DND-41 (cell line): ENCODE measurements around the gene KLRD1.
"Not testable (repeated sequence)": the region's sequence is repeated elsewhere in the genome, so short reads cannot be mapped to it uniquely, and the experiment has no call there.

Source experiments
- ATAC-seq: fragments of 200-7000 bp; cut with Tn5 transposase; 3 replicates; pipeline ENCODE4 v1.9.1; 2021; ENCODE audit warnings: low read depth; ENCODE audit not compliant: insufficient read depth
- DNase-seq: peaks from one replicate; pipeline ENCODE4 v3.0.0-alpha.2; 2020
- H2AFZ ChIP-seq: 2 replicates; pipeline ENCODE4 v1.6.0; 2012; ENCODE audit warnings: low read depth, low read length
- H3K27ac ChIP-seq: 2 replicates; pipeline ENCODE4 v1.5.1; 2012; ENCODE audit warnings: low read length, inconsistent platforms
- H3K27me3 ChIP-seq: fragments of 200-600 bp; sonication (generic); 2 replicates; pipeline ENCODE4 v1.6.0; 2012; ENCODE audit warnings: low read length, mild to moderate bottlenecking, inconsistent platforms; ENCODE audit not compliant: insufficient read depth, poor library complexity
- H3K36me3 ChIP-seq: 2 replicates; pipeline ENCODE4 v1.5.1; 2012; ENCODE audit warnings: low read length, inconsistent platforms; ENCODE audit not compliant: insufficient read depth
- H3K4me1 ChIP-seq: 2 replicates; pipeline ENCODE4 v1.5.1; 2012; ENCODE audit warnings: mild to moderate bottlenecking, low read length; ENCODE audit not compliant: insufficient read depth
- H3K4me2 ChIP-seq: 2 replicates; pipeline ENCODE4 v1.6.0; 2012; ENCODE audit warnings: mild to moderate bottlenecking, moderate library complexity, low read length, inconsistent platforms; ENCODE audit not compliant: insufficient read depth
- H3K4me3 ChIP-seq, 2 experiments: fragments of 200-600 bp in 1 of 2; shearing (Covaris generic) in 1 of 2; 2 replicates each; pipeline ENCODE4 v1.5.1; 2012 to 2016; ENCODE audit warnings: inconsistent platforms in 2 of 2, low read length in 2 of 2, mild to moderate bottlenecking in 2 of 2, low read depth in 1 of 2, moderate library complexity in 1 of 2
- H3K79me2 ChIP-seq: 2 replicates; pipeline ENCODE4 v1.6.0; 2012; ENCODE audit warnings: low read length, inconsistent platforms; ENCODE audit not compliant: insufficient read depth
- H3K9ac ChIP-seq: 2 replicates; pipeline ENCODE4 v1.6.0; 2012; ENCODE audit warnings: low read depth, mild to moderate bottlenecking, inconsistent platforms, low read length, moderate library complexity
- H3K9me3 ChIP-seq: 2 replicates; pipeline ENCODE4 v1.5.1; 2012; ENCODE audit warnings: low read length, moderate library complexity, mild to moderate bottlenecking, inconsistent platforms; ENCODE audit not compliant: insufficient read depth, severe bottlenecking
- H4K20me1 ChIP-seq: 2 replicates; pipeline ENCODE4 v1.6.0; 2012; ENCODE audit warnings: low read length; ENCODE audit not compliant: insufficient read depth
- CTCF ChIP-seq: IDR thresholded peaks from 2 replicates; pipeline ENCODE4 v1.5.1; 2012; ENCODE audit warnings: borderline replicate concordance, low read length, moderate library complexity, mild to moderate bottlenecking; ENCODE audit not compliant: poor library complexity, severe bottlenecking; ENCODE audit errors: extremely low read depth
- EZH2 ChIP-seq: IDR thresholded peaks from 3 replicates; pipeline ENCODE4 v1.6.1; 2012; ENCODE audit warnings: borderline replicate concordance, low read depth, mild to moderate bottlenecking, moderate library complexity, low read length, inconsistent platforms; ENCODE audit not compliant: severe bottlenecking

The KLRD1 gene

GRCh38 chr12:10368206-10369171 lies 60.8 kb downstream of the KLRD1 start:
- Histone ChIP-seq H3K4me1 (peaks cover 26% of the 10 kb centered on the region), H3K79me2 (no peaks in the 10 kb centered on the region), H3K9me3 (no peaks in the 10 kb centered on the region), H3K27ac (no peak overlapping the region), H3K4me3 (no peak overlapping the region), H4K20me1 (no peaks in the 10 kb centered on the region), H3K27me3 (no peaks in the 10 kb centered on the region), H3K36me3 (no peaks in the 10 kb centered on the region), H2AFZ (no peak overlapping the region), H3K9ac (no peak overlapping the region), H3K4me2 (no peak overlapping the region)
- ATAC-seq (no peak), DNase-seq (no peak)
- TF ChIP-seq CTCF (no peak), EZH2 (no peak)

DNA sequence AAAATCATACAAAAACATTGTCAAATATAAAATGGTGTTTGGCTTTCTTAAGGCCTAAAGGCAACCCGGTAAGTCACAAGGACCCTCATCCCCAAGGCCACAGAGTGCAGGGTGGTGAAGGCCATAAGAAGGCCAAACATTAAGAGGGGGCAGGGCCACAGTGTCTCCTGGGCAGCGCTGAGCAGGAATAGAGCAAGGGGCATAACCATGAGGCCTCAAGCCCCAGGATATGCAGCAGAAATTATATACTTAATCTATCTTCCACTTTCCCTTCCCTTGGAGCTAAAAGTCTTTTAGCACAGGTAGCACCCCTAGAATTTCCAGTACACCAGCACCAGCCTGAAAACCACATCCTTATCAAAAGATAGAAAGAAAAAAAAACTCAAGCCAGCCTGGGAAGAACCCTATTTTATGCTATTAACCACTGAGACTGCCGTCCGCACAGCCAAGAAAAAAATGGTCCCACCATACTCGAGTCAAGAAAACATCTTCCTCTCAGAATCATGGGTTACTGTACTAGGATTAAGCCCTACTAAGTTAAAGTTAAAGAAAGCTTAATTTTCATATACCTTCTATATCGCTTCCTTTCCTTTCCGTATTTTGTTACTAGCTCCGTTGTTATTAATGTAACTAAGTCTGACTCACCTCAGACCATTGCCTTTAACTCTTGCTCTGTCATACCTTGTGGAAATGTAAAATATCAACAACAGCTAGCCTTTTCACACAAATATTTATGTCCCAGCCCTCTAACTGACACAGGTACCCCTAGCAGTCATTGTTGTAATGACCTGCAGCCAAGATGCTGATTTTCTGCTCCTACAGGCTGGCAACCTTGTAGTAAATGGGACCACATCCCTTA lies 62.1 kb downstream of the KLRD1 start:
- no peaks in the 10 kb centered on the region for H3K79me2 ChIP-seq
- H3K4me3 ChIP-seq: no peak overlapping the region
- H3K27ac ChIP-seq: no peak overlapping the region
- no peaks in the 10 kb centered on the region for H3K36me3 ChIP-seq
- H3K4me1 ChIP-seq: peaks cover 13% of the 10 kb centered on the region
- no peaks in the 10 kb centered on the region for H4K20me1 ChIP-seq
- no peak for DNase-seq
- no peak for ATAC-seq
- no peak overlapping the region for H3K9ac ChIP-seq
- H2AFZ ChIP-seq: no peak overlapping the region
- no peaks in the 10 kb centered on the region for H3K27me3 ChIP-seq
- no peak for TF ChIP-seq EZH2
- TF ChIP-seq CTCF: no peak
- H3K4me2 ChIP-seq: no peak overlapping the region
- H3K9me3 ChIP-seq: no peaks in the 10 kb centered on the region

DNA sequence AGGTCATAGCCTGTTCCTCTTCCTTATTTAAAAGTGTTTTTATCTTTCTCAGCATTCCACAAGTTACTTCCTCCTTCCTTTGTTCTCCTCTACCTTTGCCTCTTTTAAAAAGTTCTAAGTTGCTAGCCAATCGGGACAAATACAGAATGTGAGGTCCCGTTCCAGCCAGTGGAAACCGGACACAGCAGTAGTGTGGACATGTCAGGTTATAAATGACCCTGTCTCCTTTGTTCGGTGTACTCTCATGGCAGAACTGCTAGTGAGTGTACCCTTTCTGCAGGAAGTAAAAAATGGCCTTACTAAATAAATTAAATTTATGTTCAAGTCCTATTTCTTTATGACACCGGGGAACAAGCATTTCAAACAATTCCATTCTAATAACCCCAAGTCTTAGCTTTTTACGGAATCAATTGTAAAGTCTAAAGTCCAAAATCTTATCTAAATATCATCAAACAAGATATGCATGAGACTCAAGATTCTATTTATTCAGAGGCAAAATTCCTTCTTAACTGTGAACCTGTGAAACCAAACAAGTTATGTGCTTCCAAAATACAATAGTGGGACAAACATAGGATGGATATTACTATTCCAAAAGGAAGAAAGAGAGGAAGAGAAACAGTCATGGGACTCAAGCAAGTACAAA lies 64.3 kb downstream of the KLRD1 start:
- ATAC-seq, H3K4me1 ChIP-seq, H3K4me3 ChIP-seq, DNase-seq, H3K27me3 ChIP-seq, H3K79me2 ChIP-seq, H3K4me2 ChIP-seq, H3K27ac ChIP-seq, H3K9me3 ChIP-seq, H4K20me1 ChIP-seq, H3K36me3 ChIP-seq, H3K9ac ChIP-seq, H2AFZ ChIP-seq: not testable (repeated sequence)
